SK-N-SH treated with all-trans-retinoic acid at 6 μM for 48 hours (cell line): ENCODE measurements around the gene EIF4EBP2.

ENCODE experiments used
- ARNTL ChIP-seq: fragments of 450-650 bp; formaldehyde crosslinking; IDR thresholded peaks from 2 replicates; pipeline ENCODE4 v1.5.0; 2020; ENCODE audit warnings: low read depth, mild to moderate bottlenecking, moderate library complexity, borderline replicate concordance
- BACH2 ChIP-seq: fragments of 250-450 bp; sonication (Bioruptor Pico); IDR thresholded peaks from 2 replicates; pipeline ENCODE4 v1.9.0; 2021; ENCODE audit warnings: mild to moderate bottlenecking, borderline replicate concordance
- CSDC2 ChIP-seq: fragments of 250-450 bp; sonication (Bioruptor Pico); IDR thresholded peaks from 2 replicates; pipeline ENCODE4 v1.5.0; 2020; ENCODE audit warnings: mild to moderate bottlenecking, moderate library complexity
- CSRNP3 ChIP-seq: fragments of 250-450 bp; sonication (Bioruptor Pico); IDR thresholded peaks from 2 replicates; pipeline ENCODE4 v1.5.1; 2021; ENCODE audit warnings: mild to moderate bottlenecking, moderate library complexity
- ESRRG ChIP-seq: fragments of 250-450 bp; sonication (Bioruptor Pico); IDR thresholded peaks from 2 replicates; pipeline ENCODE4 v1.6.1; 2021; ENCODE audit warnings: mild to moderate bottlenecking
- GLIS3 ChIP-seq: fragments of 250-450 bp; sonication (Bioruptor Pico); IDR thresholded peaks from 2 replicates; pipeline ENCODE4 v1.5.0; 2020; ENCODE audit warnings: mild to moderate bottlenecking, moderate library complexity
- PATZ1 ChIP-seq: fragments of 250-450 bp; sonication (Bioruptor Pico); IDR thresholded peaks from 2 replicates; pipeline ENCODE4 v1.8.0; 2020; ENCODE audit warnings: mild to moderate bottlenecking, moderate library complexity, borderline replicate concordance
- RARB ChIP-seq: fragments of 250-450 bp; sonication (Bioruptor Pico); IDR thresholded peaks from 2 replicates; pipeline ENCODE4 v1.8.0; 2021; ENCODE audit warnings: mild to moderate bottlenecking, moderate library complexity
- TCF4 ChIP-seq: fragments of 250-450 bp; sonication (Bioruptor Pico); IDR thresholded peaks from 2 replicates; pipeline ENCODE4 v1.8.0; 2021; ENCODE audit warnings: mild to moderate bottlenecking, moderate library complexity, borderline replicate concordance
- TOX ChIP-seq: fragments of 250-450 bp; sonication (Bioruptor Pico); IDR thresholded peaks from 2 replicates; pipeline ENCODE4 v1.8.0; 2021; ENCODE audit warnings: mild to moderate bottlenecking, moderate library complexity, borderline replicate concordance
- ZC3H10 ChIP-seq: fragments of 250-450 bp; sonication (Bioruptor Pico); IDR thresholded peaks from 2 replicates; pipeline ENCODE4 v1.5.1; 2021; ENCODE audit warnings: mild to moderate bottlenecking, moderate library complexity
- ZNF565 ChIP-seq: fragments of 450-650 bp; formaldehyde crosslinking; conservative IDR thresholded peaks from 2 replicates; pipeline ENCODE4 v1.5.0; 2020; ENCODE audit warnings: low read depth, mild to moderate bottlenecking, moderate library complexity
- TF ChIP-seq, protein P1 (sequence below): fragments of 250-450 bp; sonication (Bioruptor Pico); IDR thresholded peaks from 2 replicates; pipeline ENCODE4 v1.8.0; 2021; ENCODE audit warnings: low read depth, mild to moderate bottlenecking, moderate library complexity, borderline replicate concordance
- TF ChIP-seq, protein P2 (sequence below): fragments of 250-450 bp; sonication (Bioruptor Pico); IDR thresholded peaks from 2 replicates; pipeline ENCODE4 v1.5.1; 2020; ENCODE audit warnings: low read depth, mild to moderate bottlenecking, moderate library complexity

DNA sequence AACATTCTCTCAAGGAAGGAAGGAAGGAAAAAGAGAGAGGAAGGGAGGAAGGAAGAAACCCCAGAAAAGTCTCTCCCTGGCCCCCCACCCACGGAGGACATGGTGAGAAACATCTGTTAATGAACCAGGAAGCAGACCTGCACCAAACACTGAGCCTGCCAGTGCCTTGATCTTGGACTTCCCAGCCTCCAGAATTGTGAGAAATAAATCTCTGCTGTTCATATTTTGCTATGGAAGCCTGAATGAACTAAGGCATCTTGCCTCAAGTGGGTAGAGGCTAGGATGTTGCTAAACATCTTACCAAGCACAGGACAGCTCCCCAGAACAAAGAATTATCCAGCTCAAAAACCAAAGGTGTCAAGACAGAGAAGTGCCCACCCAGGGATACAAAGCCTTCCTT lies 40.7 kb upstream of the EIF4EBP2 start:
- TF ChIP-seq ESRRG (CRISPR knock-in tag) (no peak), ARNTL (CRISPR knock-in tag) (no peak), RARB (CRISPR knock-in tag) (no peak), PATZ1 (CRISPR knock-in tag) (no peak), BACH2 (no peak), ZC3H10 (no peak), TOX (CRISPR knock-in tag) (no peak), CSRNP3 (CRISPR knock-in tag) (no peak), GLIS3 (CRISPR knock-in tag) (no peak), CSDC2 (CRISPR knock-in tag) (no peak), ZNF565 (CRISPR knock-in tag) (no peak), TCF4 (CRISPR knock-in tag) (no peak)
- TF ChIP-seq, protein P1, sequence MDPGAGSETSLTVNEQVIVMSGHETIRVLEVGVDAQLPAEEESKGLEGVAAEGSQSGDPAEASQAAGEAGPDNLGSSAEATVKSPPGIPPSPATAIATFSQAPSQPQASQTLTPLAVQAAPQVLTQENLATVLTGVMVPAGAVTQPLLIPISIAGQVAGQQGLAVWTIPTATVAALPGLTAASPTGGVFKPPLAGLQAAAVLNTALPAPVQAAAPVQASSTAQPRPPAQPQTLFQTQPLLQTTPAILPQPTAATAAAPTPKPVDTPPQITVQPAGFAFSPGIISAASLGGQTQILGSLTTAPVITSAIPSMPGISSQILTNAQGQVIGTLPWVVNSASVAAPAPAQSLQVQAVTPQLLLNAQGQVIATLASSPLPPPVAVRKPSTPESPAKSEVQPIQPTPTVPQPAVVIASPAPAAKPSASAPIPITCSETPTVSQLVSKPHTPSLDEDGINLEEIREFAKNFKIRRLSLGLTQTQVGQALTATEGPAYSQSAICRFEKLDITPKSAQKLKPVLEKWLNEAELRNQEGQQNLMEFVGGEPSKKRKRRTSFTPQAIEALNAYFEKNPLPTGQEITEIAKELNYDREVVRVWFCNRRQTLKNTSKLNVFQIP, result no peak
- TF ChIP-seq, protein P2, sequence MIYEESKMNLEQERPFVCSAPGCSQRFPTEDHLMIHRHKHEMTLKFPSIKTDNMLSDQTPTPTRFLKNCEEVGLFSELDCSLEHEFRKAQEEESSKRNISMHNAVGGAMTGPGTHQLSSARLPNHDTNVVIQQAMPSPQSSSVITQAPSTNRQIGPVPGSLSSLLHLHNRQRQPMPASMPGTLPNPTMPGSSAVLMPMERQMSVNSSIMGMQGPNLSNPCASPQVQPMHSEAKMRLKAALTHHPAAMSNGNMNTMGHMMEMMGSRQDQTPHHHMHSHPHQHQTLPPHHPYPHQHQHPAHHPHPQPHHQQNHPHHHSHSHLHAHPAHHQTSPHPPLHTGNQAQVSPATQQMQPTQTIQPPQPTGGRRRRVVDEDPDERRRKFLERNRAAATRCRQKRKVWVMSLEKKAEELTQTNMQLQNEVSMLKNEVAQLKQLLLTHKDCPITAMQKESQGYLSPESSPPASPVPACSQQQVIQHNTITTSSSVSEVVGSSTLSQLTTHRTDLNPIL (CRISPR knock-in tag), result no peak
